Neural crest cell (in vitro differentiated cells): Measurements from ENCODE around the gene PNLIPRP3. TPM values are rescaled to one million over a fixed set of nuclear protein-coding genes. Genes with fewer than 3 reads are reported as not detected.

ENCODE experiments used
- DNase-seq: peaks from one replicate; pipeline ENCODE4 v3.0.0; 2021; ENCODE audit warnings: low read depth, mixed read lengths, low spot score
- H3K27ac Mint-ChIP-seq: one replicate; pipeline ENCODE4 v1.8.0; 2021; ENCODE audit warnings: mild to moderate bottlenecking, mixed read lengths; ENCODE audit not compliant: unreplicated experiment
- H3K27me3 Mint-ChIP-seq: 2 replicates; pipeline ENCODE4 v1.8.0; 2021; ENCODE audit warnings: low read depth, mild to moderate bottlenecking, mixed read lengths
- H3K36me3 Mint-ChIP-seq: 2 replicates; pipeline ENCODE4 v1.8.0; 2021; ENCODE audit warnings: low read depth, mild to moderate bottlenecking, mixed read lengths
- H3K4me1 Mint-ChIP-seq: 2 replicates; pipeline ENCODE4 v1.8.0; 2021; ENCODE audit warnings: mixed read lengths
- H3K4me3 Mint-ChIP-seq: one replicate; pipeline ENCODE4 v1.8.0; 2021; ENCODE audit warnings: mild to moderate bottlenecking, mixed read lengths
- H3K9me3 Mint-ChIP-seq: 2 replicates; pipeline ENCODE4 v1.8.0; 2021; ENCODE audit warnings: mixed read lengths
- total RNA-seq: library from RNA; stranded (reverse); gene quantifications from 2 replicates; pipeline ENCODE4 v1.2.1, GENCODE V29; 2021
- TF ChIP-seq, protein P1 (sequence below): fragments of 200-600 bp; sonication (generic); conservative IDR thresholded peaks from 2 replicates; pipeline ENCODE4 v1.5.0; 2021; ENCODE audit warnings: antibody characterized with exemption, mild to moderate bottlenecking

Gene PNLIPRP3
- total RNA-seq, 1 donor from 2014 or later: not detected

DNA sequence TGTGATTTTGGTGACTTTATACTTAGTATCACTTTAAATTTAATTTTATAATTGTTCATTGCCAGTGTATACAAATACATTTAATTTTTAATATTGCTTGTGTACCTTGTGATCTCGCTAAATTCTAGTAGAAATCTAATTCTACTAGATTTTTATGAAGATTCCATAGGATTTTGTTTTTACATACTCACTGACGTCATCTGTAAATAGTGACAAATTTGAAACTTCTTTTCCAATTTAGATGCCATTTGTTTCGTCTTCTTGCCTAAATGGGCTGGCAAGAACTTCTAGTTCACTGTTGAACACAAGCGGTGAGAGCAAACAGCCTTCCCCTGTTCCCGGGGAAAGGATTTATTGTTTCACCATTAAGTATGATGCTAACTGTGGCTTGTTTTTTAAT is 17.3 kb upstream of the PNLIPRP3 start:
- no peaks in the 10 kb centered on the region for H3K27me3 Mint-ChIP-seq

DNA sequence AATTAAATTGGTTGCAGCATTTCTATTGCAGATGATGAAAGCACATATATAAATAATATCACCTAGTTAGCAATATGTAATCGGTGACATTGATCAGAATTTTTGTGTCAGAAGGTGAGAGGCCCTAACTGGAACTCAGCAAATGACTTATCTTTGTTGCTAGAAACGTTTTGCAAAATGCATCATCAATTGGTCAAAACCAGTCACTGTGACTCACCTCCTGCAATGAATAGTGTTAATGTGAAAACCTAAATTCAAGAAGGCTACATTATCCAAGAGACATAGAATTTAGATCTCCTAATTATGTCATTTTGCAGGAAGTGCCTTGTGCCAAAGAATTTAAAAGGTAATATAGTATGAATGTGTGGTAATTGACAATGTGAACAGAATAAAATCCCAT is 9.8 kb upstream of the PNLIPRP3 start:
- H3K4me3 Mint-ChIP-seq: no peak overlapping the region
- no peaks in the 10 kb centered on the region for H3K9me3 Mint-ChIP-seq
- H3K27me3 Mint-ChIP-seq: no peaks in the 10 kb centered on the region
- TF ChIP-seq, protein P1, sequence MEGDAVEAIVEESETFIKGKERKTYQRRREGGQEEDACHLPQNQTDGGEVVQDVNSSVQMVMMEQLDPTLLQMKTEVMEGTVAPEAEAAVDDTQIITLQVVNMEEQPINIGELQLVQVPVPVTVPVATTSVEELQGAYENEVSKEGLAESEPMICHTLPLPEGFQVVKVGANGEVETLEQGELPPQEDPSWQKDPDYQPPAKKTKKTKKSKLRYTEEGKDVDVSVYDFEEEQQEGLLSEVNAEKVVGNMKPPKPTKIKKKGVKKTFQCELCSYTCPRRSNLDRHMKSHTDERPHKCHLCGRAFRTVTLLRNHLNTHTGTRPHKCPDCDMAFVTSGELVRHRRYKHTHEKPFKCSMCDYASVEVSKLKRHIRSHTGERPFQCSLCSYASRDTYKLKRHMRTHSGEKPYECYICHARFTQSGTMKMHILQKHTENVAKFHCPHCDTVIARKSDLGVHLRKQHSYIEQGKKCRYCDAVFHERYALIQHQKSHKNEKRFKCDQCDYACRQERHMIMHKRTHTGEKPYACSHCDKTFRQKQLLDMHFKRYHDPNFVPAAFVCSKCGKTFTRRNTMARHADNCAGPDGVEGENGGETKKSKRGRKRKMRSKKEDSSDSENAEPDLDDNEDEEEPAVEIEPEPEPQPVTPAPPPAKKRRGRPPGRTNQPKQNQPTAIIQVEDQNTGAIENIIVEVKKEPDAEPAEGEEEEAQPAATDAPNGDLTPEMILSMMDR: no peak
- no peaks in the 10 kb centered on the region for H3K4me1 Mint-ChIP-seq
- no peak overlapping the region for H3K27ac Mint-ChIP-seq
- no peak for DNase-seq
- H3K36me3 Mint-ChIP-seq: no peaks in the 10 kb centered on the region

More for the DNA sequence above, 17.3 kb upstream of the PNLIPRP3 start:
- no peaks in the 10 kb centered on the region for H3K36me3 Mint-ChIP-seq
- DNase-seq: no peak
- H3K9me3 Mint-ChIP-seq: peaks cover 5% of the 10 kb centered on the region
- H3K27ac Mint-ChIP-seq: no peak overlapping the region
- no peak overlapping the region for H3K4me3 Mint-ChIP-seq
- TF ChIP-seq, protein P1: no peak
- H3K4me1 Mint-ChIP-seq: peaks cover 9% of the 10 kb centered on the region

DNA sequence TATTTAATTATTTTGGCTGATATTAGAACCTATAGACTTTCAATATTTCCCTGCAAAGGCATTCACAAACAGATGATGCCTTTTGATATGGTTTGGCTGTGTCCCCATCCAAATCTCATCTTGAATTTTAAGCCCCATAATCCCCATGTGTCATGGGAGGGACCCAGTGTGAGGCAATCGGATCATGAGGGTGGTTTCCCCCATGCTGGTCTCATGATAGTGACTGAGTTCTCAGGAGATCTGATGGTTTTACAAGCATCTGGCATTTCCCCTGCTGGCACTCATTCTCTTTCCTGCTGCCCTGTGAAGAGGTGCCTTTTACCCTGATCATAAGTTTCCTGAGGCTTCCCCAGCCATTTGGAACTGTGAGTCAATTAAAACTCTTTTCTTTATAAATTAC is 9.3 kb upstream of the PNLIPRP3 start:
- H3K9me3 Mint-ChIP-seq: no peaks in the 10 kb centered on the region
- H3K4me1 Mint-ChIP-seq: no peaks in the 10 kb centered on the region
- TF ChIP-seq, protein P1: no peak
- no peak overlapping the region for H3K27ac Mint-ChIP-seq
- no peak overlapping the region for H3K4me3 Mint-ChIP-seq
- no peak for DNase-seq
- no peaks in the 10 kb centered on the region for H3K36me3 Mint-ChIP-seq
- no peaks in the 10 kb centered on the region for H3K27me3 Mint-ChIP-seq

DNA sequence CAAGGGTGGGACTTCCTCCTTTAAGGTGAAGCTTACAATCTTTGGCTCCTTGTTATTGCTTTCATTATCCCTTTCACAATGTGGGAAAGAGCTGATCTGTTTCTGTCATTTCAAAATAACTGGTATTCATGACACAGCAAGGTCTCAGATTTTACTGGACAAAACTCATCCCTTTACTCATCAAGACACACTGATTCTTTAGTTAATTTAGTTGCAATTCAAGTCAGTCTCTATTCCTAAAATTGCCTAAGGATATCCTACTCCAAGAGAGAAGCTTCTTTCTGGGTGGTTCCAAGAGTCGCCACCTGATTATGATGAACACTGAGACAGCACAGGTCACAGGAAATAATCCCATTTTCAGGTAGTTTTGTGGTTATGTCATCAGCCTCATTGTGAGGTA is 5.8 kb upstream of the PNLIPRP3 start:
- H3K27me3 Mint-ChIP-seq: no peaks in the 10 kb centered on the region
- no peak overlapping the region for H3K4me3 Mint-ChIP-seq
- TF ChIP-seq, protein P1: no peak
- no peak for DNase-seq
- H3K36me3 Mint-ChIP-seq: no peaks in the 10 kb centered on the region
- H3K9me3 Mint-ChIP-seq: no peaks in the 10 kb centered on the region
- no peak overlapping the region for H3K27ac Mint-ChIP-seq
- H3K4me1 Mint-ChIP-seq: no peaks in the 10 kb centered on the region

DNA sequence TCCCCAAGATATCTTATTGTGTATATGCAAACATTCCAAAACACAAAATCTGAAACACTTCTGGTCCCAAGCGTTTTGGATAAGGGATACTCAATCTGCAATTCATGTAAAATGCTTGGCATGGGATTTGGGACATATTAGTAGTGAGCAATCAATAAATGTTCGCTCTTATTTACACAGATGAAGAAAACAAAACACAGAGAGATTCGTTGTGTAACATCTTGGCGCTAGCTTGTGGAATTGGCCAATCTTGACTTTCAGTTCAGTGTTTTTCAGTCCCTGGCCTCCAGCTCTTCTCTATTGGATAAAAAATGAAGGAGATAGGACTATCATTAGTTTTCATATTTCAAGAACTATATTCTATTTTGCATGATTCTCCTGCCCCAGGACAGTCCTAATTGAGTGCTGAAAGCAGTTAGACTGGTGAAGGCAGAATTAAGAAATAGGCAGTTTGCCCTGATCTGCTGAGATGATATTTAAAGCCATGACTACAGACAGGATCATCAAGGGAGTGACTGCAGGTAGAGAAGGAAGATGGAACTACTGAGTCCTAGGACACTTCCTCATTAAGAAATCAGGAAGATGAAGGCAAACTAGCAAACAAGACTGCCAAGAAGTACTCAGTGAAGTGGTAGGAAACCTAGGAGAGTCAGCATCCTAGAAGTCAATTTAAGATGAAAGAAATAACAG is 1.8 kb downstream of the PNLIPRP3 start:
- H3K4me3 Mint-ChIP-seq: no peak overlapping the region
- no peak for DNase-seq
- H3K27me3 Mint-ChIP-seq: no peaks in the 10 kb centered on the region
- H3K4me1 Mint-ChIP-seq: no peaks in the 10 kb centered on the region
- no peak overlapping the region for H3K27ac Mint-ChIP-seq
- TF ChIP-seq, protein P1: no peak
- no peaks in the 10 kb centered on the region for H3K36me3 Mint-ChIP-seq
- peaks cover 4% of the 10 kb centered on the region for H3K9me3 Mint-ChIP-seq
